T-cell (primary cell): ENCODE results near the gene MRPL43. TPM values are rescaled to one million over a fixed set of nuclear protein-coding genes. Genes with fewer than 3 reads are reported as not detected.

ENCODE experiments used
- ATAC-seq, 4 experiments: fragments of 200-7000 bp in 3 of 4; fragments of 150-1000 bp in 1 of 4; cut with Tn5 transposase; replicated peaks in 1 of 4; 1 replicate in 3 of 4; 2 replicates in 1 of 4; pipeline ENCODE4 v1.10.0; 2021; ENCODE audit warnings: moderate library complexity in 3 of 4, mild to moderate bottlenecking in 2 of 4, moderate number of reproducible peaks in 1 of 4
- CTCF ChIA-PET, 2 donors: fragments of 300-600 bp; sonication (Branson Sonifier 250); formaldehyde crosslinking; loops; one replicate each; lab custom pipeline; 2022; ENCODE audit warnings: antibody characterized with exemption in 2 of 2; lab: Charles Lee
- POLR2A ChIA-PET, 2 donors: fragments of 300-600 bp; sonication (Branson Sonifier 250); formaldehyde crosslinking; loops; one replicate each; lab custom pipeline; 2022; ENCODE audit warnings: antibody characterized with exemption in 2 of 2; lab: Charles Lee
- DNase-seq, 35 experiments: peaks; one replicate each; pipeline versions ENCODE4 v3.0.0 to v3.0.0-alpha.2; 2013 to 2023
- H3K27ac ChIP-seq: one replicate; pipeline ENCODE4 v1.5.1; 2013; ENCODE audit warnings: low read length
- H3K27me3 ChIP-seq, 2 experiments: replicated peaks in 1 of 2; 1 replicate in 1 of 2; 2 replicates in 1 of 2; pipeline versions ENCODE4 v1.6.1 to v1.7.0; 2013; ENCODE audit warnings: low read length in 1 of 2, mixed read lengths in 1 of 2; ENCODE audit not compliant: control insufficient read depth in 2 of 2, insufficient read depth in 2 of 2; ENCODE audit errors: extremely low read depth in 1 of 2
- H3K36me3 ChIP-seq, 2 donors: 1 replicate in 1 of 2; 2 replicates in 1 of 2; pipeline versions ENCODE4 v1.6.1 to v1.7.0; 2013; ENCODE audit warnings: low read length in 1 of 2; ENCODE audit not compliant: control insufficient read depth in 2 of 2, insufficient read depth in 1 of 2; ENCODE audit errors: extremely low read depth in 1 of 2
- H3K4me1 ChIP-seq, 2 experiments: 1 replicate in 1 of 2; 2 replicates in 1 of 2; pipeline versions ENCODE4 v1.6.1 to v1.7.0; 2013; ENCODE audit warnings: low read length in 2 of 2, mixed read lengths in 1 of 2; ENCODE audit not compliant: insufficient read depth in 2 of 2, control insufficient read depth in 1 of 2; ENCODE audit errors: extremely low read depth in 1 of 2
- H3K4me3 ChIP-seq, 2 donors: 1 replicate in 1 of 2; 2 replicates in 1 of 2; pipeline versions ENCODE4 v1.5.1 to v1.7.0; 2013; ENCODE audit warnings: mild to moderate bottlenecking in 2 of 2, low read length in 1 of 2, moderate library complexity in 1 of 2; ENCODE audit not compliant: control insufficient read depth in 1 of 2; ENCODE audit errors: extremely low read depth in 1 of 2
- H3K9me3 ChIP-seq: 2 replicates; pipeline ENCODE4 v1.7.0; 2013
- H3K27ac Mint-ChIP-seq, 2 donors: one replicate each; pipeline ENCODE4 v1.8.0; 2020 to 2021; ENCODE audit warnings: mild to moderate bottlenecking in 2 of 2, mixed read lengths in 2 of 2
- H3K27me3 Mint-ChIP-seq, 2 donors: one replicate each; pipeline ENCODE4 v1.8.0; 2021 to 2022; ENCODE audit warnings: mixed read lengths in 2 of 2
- H3K36me3 Mint-ChIP-seq: one replicate; pipeline ENCODE4 v1.8.0; 2021; ENCODE audit warnings: mixed read lengths
- H3K4me1 Mint-ChIP-seq, 3 donors: one replicate each; pipeline ENCODE4 v1.8.0; 2020 to 2022; ENCODE audit warnings: mixed read lengths in 3 of 3, mild to moderate bottlenecking in 1 of 3
- H3K4me3 Mint-ChIP-seq, 3 donors: one replicate each; pipeline ENCODE4 v1.8.0; 2020 to 2022; ENCODE audit warnings: mild to moderate bottlenecking in 3 of 3, mixed read lengths in 3 of 3, moderate library complexity in 3 of 3
- H3K9me3 Mint-ChIP-seq, 3 donors: one replicate each; pipeline ENCODE4 v1.8.0; 2020 to 2022; ENCODE audit warnings: mixed read lengths in 3 of 3
- WGBS: methylation state at CpG from one replicate; pipeline ENCODE4 v1.1.5; 2013; ENCODE audit warnings: missing lambda C conversion rate; ENCODE audit not compliant: insufficient coverage; 5-methylcytosine and 5-hydroxymethylcytosine counted together
- total RNA-seq, 35 experiments: library from RNA in 6 of 35; stranded (reverse) in 6 of 35; fragments of 120-200 nt in 1 of 35; gene quantifications; one replicate each; pipeline versions ENCODE4 v1.2.1 to v1.2.4 and lab custom pipeline; 2013 to 2026

MRPL43 gene
- total RNA-seq, 5 donors from 2014 or later (not counting 1 experiment from before 2014, with no cell fraction given): 36.2 to 67.6 (median 60.4) TPM

DNA sequence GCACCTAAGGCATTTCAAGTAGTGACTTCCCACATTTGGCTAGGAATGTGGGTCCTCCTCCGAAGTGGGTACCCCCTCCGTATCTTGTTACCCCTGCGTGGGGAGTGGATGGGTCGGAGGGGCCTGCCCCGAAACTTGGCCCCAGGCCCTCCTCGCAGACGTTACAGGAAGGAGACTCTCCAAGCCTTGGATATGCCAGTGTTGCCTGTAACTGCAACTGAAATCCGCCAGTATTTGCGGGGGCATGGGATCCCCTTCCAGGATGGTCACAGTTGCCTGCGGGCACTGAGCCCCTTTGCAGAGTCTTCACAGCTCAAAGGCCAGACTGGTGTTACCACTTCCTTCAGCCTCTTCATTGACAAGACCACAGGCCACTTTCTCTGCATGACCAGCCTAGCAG lies 869 bp upstream of the MRPL43 start:
- peaks cover 38% of the 10 kb centered on the region for H3K36me3 Mint-ChIP-seq
- H3K36me3 ChIP-seq: peaks cover 12 to 35% of the 10 kb centered on the region in 2 donors
- peak overlapping the region; percentile 91 to 92 for H3K4me3 ChIP-seq
- H3K4me1 ChIP-seq: peaks cover 7 to 39% of the 10 kb centered on the region in 2 experiments
- H3K27me3 ChIP-seq: no peaks in the 10 kb centered on the region
- WGBS: 77% methylated on average over 10 of the region's 10 CpGs
- no peak overlapping the region for H3K27ac Mint-ChIP-seq
- peak overlapping the region; percentile 89 to 99 (median 93) for H3K4me3 Mint-ChIP-seq
- ATAC-seq (no peak), DNase-seq (no peak)
- no peaks in the 10 kb centered on the region for H3K9me3 Mint-ChIP-seq
- no peaks in the 10 kb centered on the region for H3K9me3 ChIP-seq
- ChIA-PET CTCF (interaction anchor here in 1 of 2 donors (3.3 kb wide), 1 partner anchor 9 kb away, joined by 11 read pairs; no protein-coding TSS in a partner anchor), POLR2A (no interaction called here)
- H3K27ac ChIP-seq: no peak overlapping the region
- no peaks in the 10 kb centered on the region for H3K27me3 Mint-ChIP-seq
- H3K4me1 Mint-ChIP-seq: peaks cover 38 to 50% (median 43%) of the 10 kb centered on the region in 3 donors

DNA sequence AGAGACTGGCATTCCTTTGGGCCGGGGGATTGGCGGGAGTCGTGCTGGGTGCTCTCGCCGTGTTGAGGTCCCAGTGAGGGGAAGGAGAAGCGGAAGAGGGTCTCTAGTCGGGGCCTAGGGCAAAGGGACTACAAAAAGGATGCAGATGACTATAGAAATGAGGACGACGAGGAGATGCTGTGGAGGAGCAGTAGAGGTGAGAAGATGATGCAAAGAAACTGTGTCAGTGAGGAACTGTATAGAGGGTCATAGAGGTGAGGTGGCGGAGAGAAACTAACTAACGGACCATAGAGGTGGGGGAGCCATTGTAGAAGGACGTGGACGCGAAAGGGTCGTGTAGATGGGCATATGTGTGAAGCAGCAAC lies 370 bp upstream of the MRPL43 start:
- Mint-ChIP-seq H3K27me3 (no peaks in the 10 kb centered on the region), H3K9me3 (no peaks in the 10 kb centered on the region), H3K4me3 (peak overlapping the region; percentile 89 to 99 (median 93)), H3K36me3 (peaks cover 38% of the 10 kb centered on the region), H3K4me1 (peaks cover 38 to 50% (median 44%) of the 10 kb centered on the region in 3 donors), H3K27ac (peak overlapping the region; percentile 86 to 96)
- H3K27me3 ChIP-seq: no peaks in the 10 kb centered on the region
- no peaks in the 10 kb centered on the region for H3K9me3 ChIP-seq
- POLR2A ChIA-PET: no interaction called here
- WGBS: 3% methylated on average over 15 of the region's 15 CpGs
- DNase-seq: no peak
- no peak overlapping the region for H3K27ac ChIP-seq
- peaks cover 7 to 39% of the 10 kb centered on the region in 2 experiments for H3K4me1 ChIP-seq
- CTCF ChIA-PET: interaction anchor here (0.9 to 3.3 kb wide), 3 partner anchors 9 to 44 kb away, joined by 3 to 11 read pairs (median 4); partner anchors contain the start of genes PDZD7 (in 1 of the 2) and SFXN3 (in 1 of the 2)
- peak overlapping the region; percentile 91 to 92 for H3K4me3 ChIP-seq
- ATAC-seq: peak in 3 of 4 experiments; percentile 1 to 12 (median 1)
- peaks cover 12 to 36% of the 10 kb centered on the region in 2 donors for H3K36me3 ChIP-seq

DNA sequence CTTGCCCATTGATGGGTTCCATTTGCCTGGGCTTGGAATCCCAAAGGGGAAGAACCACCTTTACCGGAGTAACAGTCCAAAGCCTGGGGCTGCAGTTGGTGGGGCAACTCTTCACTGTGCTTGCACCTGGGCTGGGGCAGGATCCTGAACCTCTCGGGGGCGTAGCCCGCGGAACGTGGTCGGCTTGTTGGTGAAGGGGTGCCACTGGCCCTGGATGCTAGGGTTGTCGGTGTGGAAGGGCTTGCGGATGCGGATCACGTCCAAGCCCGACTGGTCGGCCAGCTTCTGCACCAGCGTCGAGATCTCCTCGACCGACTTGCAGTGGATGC lies 710 bp downstream of the MRPL43 start:
- H3K36me3 ChIP-seq: peaks cover 12 to 37% of the 10 kb centered on the region in 2 donors
- no peak for DNase-seq
- peaks cover 38 to 50% (median 44%) of the 10 kb centered on the region in 3 donors for H3K4me1 Mint-ChIP-seq

DNA sequence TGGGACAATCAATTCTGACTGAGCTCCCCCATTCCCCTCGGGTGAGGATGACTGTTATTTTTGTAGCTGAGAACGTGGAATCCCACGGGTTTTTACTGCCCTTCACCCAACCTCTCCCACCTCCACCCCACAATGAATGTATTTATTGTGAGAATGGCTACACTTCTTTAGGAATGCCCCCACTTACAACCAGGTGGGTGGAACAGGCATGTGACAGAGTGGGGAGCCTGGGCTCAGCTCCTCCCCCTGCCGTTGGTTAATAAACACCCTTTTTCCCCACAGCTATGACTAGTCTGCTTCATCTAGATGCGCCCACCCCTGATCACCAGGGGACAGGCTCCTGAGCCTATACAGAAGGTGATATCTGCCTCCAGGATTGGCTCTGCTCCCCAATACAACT lies 2.0 kb downstream of the MRPL43 start:
- no peak for DNase-seq
- no peak overlapping the region for H3K27ac Mint-ChIP-seq
- POLR2A ChIA-PET: no interaction called here
- no peak overlapping the region for H3K27ac ChIP-seq
- peaks cover 15 to 36% of the 10 kb centered on the region in 2 donors for H3K36me3 ChIP-seq
- no peak for ATAC-seq
- peak overlapping the region; percentile 89 to 99 (median 93) for H3K4me3 Mint-ChIP-seq
- peaks cover 40% of the 10 kb centered on the region for H3K36me3 Mint-ChIP-seq
- no peaks in the 10 kb centered on the region for H3K27me3 ChIP-seq
- H3K27me3 Mint-ChIP-seq: no peaks in the 10 kb centered on the region
- CTCF ChIA-PET: interaction anchor here in 1 of 2 donors (1.5 kb wide), 1 partner anchor 29 kb away, joined by 5 read pairs; no protein-coding TSS in a partner anchor
- H3K4me1 ChIP-seq: peaks cover 7 to 39% of the 10 kb centered on the region in 2 experiments
- no peak overlapping the region for H3K4me3 ChIP-seq
- H3K9me3 Mint-ChIP-seq: no peaks in the 10 kb centered on the region
- peaks cover 27 to 43% (median 38%) of the 10 kb centered on the region in 3 donors for H3K4me1 Mint-ChIP-seq
- WGBS: 80% methylated on average over 2 of the region's 5 CpGs
- no peaks in the 10 kb centered on the region for H3K9me3 ChIP-seq

More for the DNA sequence above, 710 bp downstream of the MRPL43 start:
- Mint-ChIP-seq H3K36me3 (peaks cover 46% of the 10 kb centered on the region), H3K9me3 (no peaks in the 10 kb centered on the region), H3K27ac (peak overlapping the region in 1 of 2 donors; percentile 96), H3K4me3 (peak overlapping the region; percentile 89 to 99 (median 93)), H3K27me3 (no peaks in the 10 kb centered on the region)
- H3K4me1 ChIP-seq: peaks cover 7 to 39% of the 10 kb centered on the region in 2 experiments
- no peak for ATAC-seq
- 37% methylated on average over 17 of the region's 17 CpGs for WGBS
- ChIA-PET CTCF (interaction anchor here (1.0 to 3.3 kb wide), 3 partner anchors 11 to 45 kb away, joined by 3 to 11 read pairs (median 3); partner anchors contain the start of genes PDZD7 (in 1 of the 2) and SFXN3 (in 1 of the 2)), POLR2A (interaction anchor here (0.5 to 0.6 kb wide), 2 partner anchors 708 to 809 kb away, joined by 4 to 5 read pairs; partner anchors contain the start of gene FBXW4 (in 1 of the 2))
- no peaks in the 10 kb centered on the region for H3K27me3 ChIP-seq
- H3K27ac ChIP-seq: peak overlapping the region; percentile 20
- peak overlapping the region; percentile 91 to 92 for H3K4me3 ChIP-seq
- H3K9me3 ChIP-seq: no peaks in the 10 kb centered on the region

DNA sequence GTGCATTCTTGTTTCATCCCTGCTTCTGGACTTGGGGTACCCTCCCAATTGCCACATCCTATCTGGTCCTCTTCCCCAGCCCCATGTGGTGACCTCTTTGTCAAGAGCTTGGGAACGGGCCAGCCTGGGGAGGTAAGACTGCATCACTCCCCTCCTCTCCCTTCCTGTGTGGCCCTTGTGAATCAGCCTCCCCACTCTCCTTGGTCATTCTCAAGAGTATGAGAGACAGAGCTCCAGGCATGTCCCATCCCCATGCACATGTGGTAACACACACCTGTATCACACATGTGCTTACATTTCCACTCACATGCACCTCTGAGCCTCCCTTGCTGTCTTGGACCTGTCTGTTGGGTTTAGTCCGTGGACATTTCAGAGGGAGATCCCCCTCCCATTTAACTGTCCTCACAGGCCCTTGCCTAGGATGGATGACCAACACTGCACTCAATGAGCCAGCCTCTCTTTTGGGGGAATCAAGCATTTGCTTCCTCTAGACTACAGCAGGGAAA lies 2.6 kb downstream of the MRPL43 start:
- H3K4me1 ChIP-seq: peaks cover 7 to 38% of the 10 kb centered on the region in 2 experiments
- peaks cover 41% of the 10 kb centered on the region for H3K36me3 Mint-ChIP-seq
- no peak overlapping the region for H3K27ac Mint-ChIP-seq
- no peaks in the 10 kb centered on the region for H3K27me3 ChIP-seq
- H3K27ac ChIP-seq: no peak overlapping the region
- ATAC-seq (no peak), DNase-seq (no peak)
- POLR2A ChIA-PET: no interaction called here
- CTCF ChIA-PET: interaction anchor here in 1 of 2 donors (1.5 kb wide), 1 partner anchor 29 kb away, joined by 5 read pairs; no protein-coding TSS in a partner anchor
- no peaks in the 10 kb centered on the region for H3K9me3 ChIP-seq
- H3K4me3 ChIP-seq: no peak overlapping the region
- H3K4me3 Mint-ChIP-seq: no peak overlapping the region
- WGBS: 91% methylated on average over 1 of the region's 2 CpGs
- no peaks in the 10 kb centered on the region for H3K9me3 Mint-ChIP-seq
- H3K4me1 Mint-ChIP-seq: peaks cover 21 to 41% (median 36%) of the 10 kb centered on the region in 3 donors
- H3K36me3 ChIP-seq: peaks cover 16 to 35% of the 10 kb centered on the region in 2 donors
- no peaks in the 10 kb centered on the region for H3K27me3 Mint-ChIP-seq

DNA sequence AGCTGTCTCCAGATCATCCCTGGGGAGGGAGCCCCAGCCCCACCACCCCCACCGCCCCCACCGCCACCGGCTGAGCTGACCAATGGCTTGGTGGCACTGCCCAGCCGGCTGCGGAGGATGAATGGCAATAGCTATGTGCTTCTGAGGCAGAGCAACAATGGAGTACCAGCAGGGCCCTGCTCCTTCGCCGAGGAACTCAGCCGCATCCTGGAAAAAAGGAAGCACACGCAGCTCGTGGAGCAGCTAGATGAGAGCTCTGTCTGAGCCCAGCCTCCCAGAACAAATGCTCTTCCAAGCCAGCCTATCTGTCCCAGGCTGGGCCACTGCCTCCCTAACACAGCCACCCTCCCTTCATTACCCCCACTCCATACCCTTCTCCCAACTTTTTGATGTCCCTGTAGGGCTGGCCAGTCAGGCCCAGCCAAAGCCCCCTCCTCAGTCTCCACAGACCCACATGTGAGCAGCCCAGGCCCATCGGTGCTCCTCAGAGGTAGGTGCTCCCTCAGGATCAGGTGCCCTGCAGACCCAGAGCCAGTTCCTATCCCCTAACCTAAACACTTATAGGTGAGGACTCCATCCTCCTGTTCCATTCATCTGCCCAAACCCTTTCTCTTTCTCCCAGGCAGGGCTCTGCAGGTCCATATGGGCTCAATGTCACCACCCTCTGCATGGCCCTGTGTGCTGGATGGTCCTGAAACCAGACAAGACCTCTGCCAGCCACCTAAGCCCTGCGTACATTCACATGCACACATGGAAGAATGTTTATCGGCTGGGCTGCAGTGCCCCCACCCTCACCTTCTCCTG lies 3.2 kb downstream of the MRPL43 start:
- 94% methylated on average over 8 of the region's 13 CpGs for WGBS
- H3K36me3 Mint-ChIP-seq: peaks cover 42% of the 10 kb centered on the region
- peaks cover 15 to 36% of the 10 kb centered on the region in 2 donors for H3K36me3 ChIP-seq
- peaks cover 18 to 35% (median 31%) of the 10 kb centered on the region in 3 donors for H3K4me1 Mint-ChIP-seq
- no peak overlapping the region for H3K4me3 ChIP-seq
- ChIA-PET CTCF (interaction anchor here in 1 of 2 donors (1.5 kb wide), 1 partner anchor 30 kb away, joined by 5 read pairs; no protein-coding TSS in a partner anchor), POLR2A (no interaction called here)
- no peak overlapping the region for H3K27ac Mint-ChIP-seq
- DNase-seq (no peak), ATAC-seq (no peak)
- no peaks in the 10 kb centered on the region for H3K9me3 Mint-ChIP-seq
- no peaks in the 10 kb centered on the region for H3K27me3 Mint-ChIP-seq
- H3K4me3 Mint-ChIP-seq: no peak overlapping the region
- peaks cover 7 to 31% of the 10 kb centered on the region in 2 experiments for H3K4me1 ChIP-seq
- H3K9me3 ChIP-seq: no peaks in the 10 kb centered on the region
- no peaks in the 10 kb centered on the region for H3K27me3 ChIP-seq
- no peak overlapping the region for H3K27ac ChIP-seq
